Heart left ventricle (tissue), 16 donors: Measurements from ENCODE around the gene TENM3. TPM values are rescaled to one million over a fixed set of nuclear protein-coding genes. Genes with fewer than 3 reads are reported as not detected.

Experiments
- ATAC-seq, 4 donors: fragments of 200-7000 bp; cut with Tn5 transposase; one replicate each; pipeline ENCODE4 v1.9.1; 2020 to 2022; ENCODE audit warnings: moderate library complexity in 4 of 4, mild to moderate bottlenecking in 3 of 4, moderate number of reproducible peaks in 1 of 4
- DNase-seq, 5 donors: peaks; one replicate each; pipeline ENCODE4 v3.0.0-alpha.2; 2020
- H3K27ac ChIP-seq, 12 donors: fragments of 200-600 bp; sonication (generic) in 4 of 12; one replicate each; pipeline versions ENCODE4 v1.5.0 to v1.8.0; 2016 to 2022; ENCODE audit warnings: mild to moderate bottlenecking in 2 of 12
- H3K27me3 ChIP-seq, 9 donors: fragments of 200-600 bp; sonication (generic) in 2 of 9; one replicate each; pipeline versions ENCODE4 v1.5.1 to v1.8.0; 2016 to 2022; ENCODE audit warnings: mild to moderate bottlenecking in 3 of 9
- H3K36me3 ChIP-seq, 9 donors: fragments of 200-600 bp; sonication (generic) in 2 of 9; one replicate each; pipeline versions ENCODE4 v1.5.0 to v1.8.0; 2018 to 2022; ENCODE audit warnings: mild to moderate bottlenecking in 2 of 9
- H3K4me1 ChIP-seq, 12 donors: fragments of 200-600 bp; sonication (generic) in 4 of 12; one replicate each; pipeline versions ENCODE4 v1.5.0 to v1.8.0; 2016 to 2022; ENCODE audit warnings: mild to moderate bottlenecking in 3 of 12
- H3K4me3 ChIP-seq, 12 donors: fragments of 200-600 bp; sonication (generic) in 4 of 12; one replicate each; pipeline versions ENCODE4 v1.5.0 to v1.8.0; 2017 to 2022; ENCODE audit warnings: mild to moderate bottlenecking in 9 of 12, moderate library complexity in 4 of 12
- H3K9me3 ChIP-seq, 12 donors: fragments of 200-600 bp; sonication (generic) in 4 of 12; one replicate each; pipeline versions ENCODE4 v1.5.0 to v1.8.0; 2016 to 2022; ENCODE audit warnings: mild to moderate bottlenecking in 1 of 12
- CTCF ChIP-seq, 12 donors: fragments of 200-600 bp; sonication (generic) in 4 of 12; IDR thresholded peaks; one replicate each; pipeline versions ENCODE4 v1.5.0 to v1.8.0; 2018 to 2022; ENCODE audit warnings: antibody characterized with exemption in 12 of 12, mild to moderate bottlenecking in 5 of 12
- POLR2A ChIP-seq, 2 donors: fragments of 450-650 bp; IDR thresholded peaks; one replicate each; pipeline ENCODE4 v1.6.1; 2017; ENCODE audit warnings: antibody characterized with exemption in 2 of 2, mild to moderate bottlenecking in 2 of 2, moderate library complexity in 2 of 2
- WGBS, 4 donors: extraction: QIAGEN DNeasy Blood & Tissue Kit in 2 of 4; methylation state at CpG; one replicate each; pipeline versions ENCODE4 v1.1.5 to v1.1.7; 2013 to 2018; 5-methylcytosine and 5-hydroxymethylcytosine counted together
- intact Hi-C, 10 donors: fragments of 100-400 bp; cut with DNase I; formaldehyde crosslinking; loops; one replicate each; pipeline versions ENCODE4 v1.11.1 to v1.14.2; 2022
- polyA plus RNA-seq, 2 donors: library from polyadenylated mRNA; stranded (reverse); fragments of 200-250 nt; gene quantifications; one replicate each; pipeline ENCODE4 v1.2.3, GENCODE V29; 2013
- total RNA-seq, 9 donors: library from RNA; depleted of rRNA in 2 of 9; stranded (reverse); fragments of >200 nt in 2 of 9; fragmentation: NEBNext Ultra II Directional in 3 of 9; extraction: Animal tissue kit (Norgen Biotek cat#: 25700) in 3 of 9; gene quantifications; one replicate each; pipeline versions ENCODE4 v1.1.0 to v1.2.4, GENCODE V29; 2016 to 2023
- donor health status: ischemic (EF 13 %, LVEDD 7.1; RV severe dilation, severe dysfunction).
- donor health status: healthy with polysubstance abuse.
- donor health status: DM: no; HTN: yes; CAD: no.
- donor health status: DM: no; HTN: no; CAD: no.
- donor health status: ischemic (EF 25% LVEDD 6.9; RV normal size, moderate dysfunction).
- donor health status: ischemic (EF 25% LVEDD 5.7; RV mildly dilated, moderate dysfunction).
- donor health status: healthy.
- donor health status: DM: yes; HTN: yes; CAD: no.
- donor health status: ischemic (EF 35%, LVEDD 5.7; RV mildly dilated, moderate dysfunction).
- donor health status: nonischemic (EF 11% LVEDD 7.7; RV severe dilation, severe dysfunction).
- donor health status: DM: yes; HTN: yes; CAD: no.
- donor health status: PGD.
- donor health status: ischemic (EF 29% LVEDD 5.4; RV normal size, mild dysfunction).
- donor health status: nonischemic (EF 23%, LVEDD 6.1; RV moderate dilation, normal function).

Gene TENM3
- total and polyA plus RNA-seq, 11 donors, result 0.19 to 10.3 (median 2.5) TPM

DNA sequence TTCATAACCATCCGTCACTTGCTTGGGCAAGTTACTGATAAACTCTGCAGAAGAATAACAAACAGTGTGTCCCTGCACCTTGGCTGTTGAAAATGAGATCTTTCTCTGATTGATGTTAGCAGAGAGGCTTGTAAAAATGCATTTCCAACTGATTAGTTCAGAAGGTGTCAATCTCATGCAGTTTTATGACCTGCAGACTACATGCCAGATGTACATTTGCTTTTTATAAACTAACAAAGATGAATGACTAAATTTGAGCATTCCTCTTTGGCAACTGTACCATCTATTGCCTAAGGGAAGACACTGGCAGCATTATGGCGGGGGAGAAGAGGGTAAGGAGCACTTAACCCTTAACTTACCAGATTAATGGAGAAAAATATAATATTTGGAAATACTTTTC, 481.2 kb downstream of the TENM3 start:
- ATAC-seq, result no peak
- TF ChIP-seq POLR2A (IDR thresholded peaks at IDR 0.05) (no peak), CTCF (IDR thresholded peaks at IDR 0.05) (no peak)
- H3K27ac ChIP-seq, result no peak overlapping the region
- no peak for DNase-seq
- H3K9me3 ChIP-seq, result no peaks in the 10 kb centered on the region
- H3K27me3 ChIP-seq, result no peaks in the 10 kb centered on the region
- intact Hi-C loops, result no loop called here
- no peaks in the 10 kb centered on the region for H3K4me1 ChIP-seq
- no peaks in the 10 kb centered on the region for H3K36me3 ChIP-seq
- H3K4me3 ChIP-seq, result no peak overlapping the region
- 57 to 67% (median 60%) methylated on average over 2 of the region's 2 CpGs for whole genome bisulfite sequencing, 4 donors

- H3K36me3 ChIP-seq, result peaks cover 0 to 2% (median 0%) of the 10 kb centered on the region in 9 donors
- H3K4me3 ChIP-seq, result no peak overlapping the region
- intact Hi-C loops, result no loop called here
- H3K27me3 ChIP-seq, result no peaks in the 10 kb centered on the region
- TF ChIP-seq CTCF (IDR thresholded peaks at IDR 0.05), result no peak
- TF ChIP-seq POLR2A (IDR thresholded peaks at IDR 0.05), result no peak
- no peaks in the 10 kb centered on the region for H3K9me3 ChIP-seq
- no peak for ATAC-seq
- WGBS, 4 donors, result 89 to 93% (median 92%) methylated on average over 2 of the region's 2 CpGs
- H3K4me1 ChIP-seq, result no peaks in the 10 kb centered on the region
- H3K27ac ChIP-seq, result no peak overlapping the region
- no peak for DNase-seq
Observed at GRCh38 chr4:182729516-182729915, 486.3 kb downstream of the TENM3 start.

DNA sequence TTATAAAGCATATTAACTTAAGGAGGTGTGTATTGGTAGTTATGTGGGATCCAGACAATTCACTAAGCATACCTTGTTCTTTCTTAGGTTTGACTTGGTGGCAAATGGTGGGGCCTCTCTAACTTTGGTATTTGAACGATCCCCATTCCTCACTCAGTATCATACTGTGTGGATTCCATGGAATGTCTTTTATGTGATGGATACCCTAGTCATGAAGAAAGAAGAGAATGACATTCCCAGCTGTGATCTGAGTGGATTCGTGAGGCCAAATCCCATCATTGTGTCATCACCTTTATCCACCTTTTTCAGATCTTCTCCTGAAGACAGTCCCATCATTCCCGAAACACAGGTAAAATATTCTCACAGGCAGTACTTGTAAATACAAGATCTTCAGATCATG, 487.6 kb downstream of the TENM3 start:
- peaks cover 0 to 2% (median 0%) of the 10 kb centered on the region in 9 donors for H3K36me3 ChIP-seq
- intact Hi-C loops, result no loop called here
- H3K27me3 ChIP-seq, result no peaks in the 10 kb centered on the region
- no peaks in the 10 kb centered on the region for H3K9me3 ChIP-seq
- TF ChIP-seq POLR2A (IDR thresholded peaks at IDR 0.05), result no peak
- TF ChIP-seq CTCF (IDR thresholded peaks at IDR 0.05), result no peak
- H3K27ac ChIP-seq, result no peak overlapping the region
- no peaks in the 10 kb centered on the region for H3K4me1 ChIP-seq
- H3K4me3 ChIP-seq, result no peak overlapping the region
- DNase-seq (no peak), ATAC-seq (no peak)
- 76 to 83% (median 76%) methylated on average over 3 of the region's 3 CpGs for WGBS, 4 donors

- WGBS, 4 donors, result 48 to 72% (median 65%) methylated on average over 2 of the region's 2 CpGs
- intact Hi-C loops, result no loop called here
- Histone ChIP-seq H3K27ac (no peak overlapping the region), H3K4me1 (peaks cover 0 to 14% (median 0%) of the 10 kb centered on the region in 12 donors), H3K36me3 (no peaks in the 10 kb centered on the region), H3K4me3 (no peak overlapping the region), H3K9me3 (no peaks in the 10 kb centered on the region), H3K27me3 (no peaks in the 10 kb centered on the region)
- ATAC-seq (no peak), DNase-seq (no peak)
- TF ChIP-seq CTCF (IDR thresholded peaks at IDR 0.05), result no peak
- TF ChIP-seq POLR2A (IDR thresholded peaks at IDR 0.05), result no peak
Observed at GRCh38 chr4:182736207-182736606, 493.0 kb downstream of the TENM3 start.
